HFFc6 (cell line): ENCODE data around the gene PARD3B. TPM values are rescaled to one million over a fixed set of nuclear protein-coding genes. Genes with fewer than 3 reads are reported as not detected.

ENCODE experiments used
- DNase-seq: peaks from one replicate; pipeline ENCODE4 v3.0.0-alpha.2; 2018
- H3K27ac Mint-ChIP-seq: 2 replicates; pipeline ENCODE4 v1.8.0; 2020; ENCODE audit warnings: mild to moderate bottlenecking, mixed read lengths
- H3K27me3 Mint-ChIP-seq: 2 replicates; pipeline ENCODE4 v1.8.0; 2021; ENCODE audit warnings: mild to moderate bottlenecking, moderate library complexity, mixed read lengths; ENCODE audit not compliant: insufficient read depth
- H3K36me3 Mint-ChIP-seq: 2 replicates; pipeline ENCODE4 v1.8.0; 2021; ENCODE audit warnings: low read depth, mixed read lengths
- H3K4me1 Mint-ChIP-seq: 2 replicates; pipeline ENCODE4 v1.8.0; 2020; ENCODE audit warnings: low read depth, mixed read lengths
- H3K4me3 Mint-ChIP-seq: 2 replicates; pipeline ENCODE4 v1.8.0; 2020; ENCODE audit warnings: mild to moderate bottlenecking, moderate library complexity, mixed read lengths
- H3K9me3 Mint-ChIP-seq: 2 replicates; pipeline ENCODE4 v1.8.0; 2020; ENCODE audit warnings: mild to moderate bottlenecking, mixed read lengths
- CTCF ChIP-seq: fragments of 200-600 bp; sonication (generic); IDR thresholded peaks from 2 replicates; pipeline ENCODE4 v1.5.0; 2021; ENCODE audit warnings: antibody characterized with exemption, mild to moderate bottlenecking
- total RNA-seq, 6 experiments: library from RNA; stranded (reverse); fragmentation: NEBNext Ultra II Directional; extraction: Animal tissue kit (Norgen Biotek cat#: 25700); gene quantifications; 2 replicates in 1 of 6; 3 replicates in 5 of 6; pipeline ENCODE4 v1.2.3, GENCODE V29; 2021

Gene PARD3B
- total RNA-seq, 6 experiments from 2014 or later = 14.0 to 22.4 (median 15.3) TPM

- no peak overlapping the region; the same call in 1 of the 2 replicates for H3K27ac Mint-ChIP-seq
- DNase-seq = peak; percentile 15
These were observed 863.4 kb downstream of the PARD3B start for GRCh38 chr2:205408696-205409095.

GRCh38 chr2:205409411-205409810 lies 864.1 kb downstream of the PARD3B start:
- Mint-ChIP-seq H3K9me3 (no peaks in the 10 kb centered on the region), H3K27me3 (no peaks in the 10 kb centered on the region; the same call in 1 of the 2 replicates), H3K36me3 (no peaks in the 10 kb centered on the region), H3K4me3 (no peak overlapping the region), H3K27ac (no peak overlapping the region; the same call in 1 of the 2 replicates), H3K4me1 (peaks cover 56% of the 10 kb centered on the region)
- no peak for TF ChIP-seq CTCF
- peak; percentile 35 for DNase-seq

More at GRCh38 chr2:205408696-205409095, 863.4 kb downstream of the PARD3B start:
- no peak for TF ChIP-seq CTCF
- H3K36me3 Mint-ChIP-seq = no peaks in the 10 kb centered on the region
- H3K9me3 Mint-ChIP-seq = no peaks in the 10 kb centered on the region
- no peaks in the 10 kb centered on the region; the same call in 1 of the 2 replicates for H3K27me3 Mint-ChIP-seq
- peaks cover 59% of the 10 kb centered on the region for H3K4me1 Mint-ChIP-seq
- no peak overlapping the region; the same call in 1 of the 2 replicates for H3K4me3 Mint-ChIP-seq

GRCh38 chr2:205411558-205411957 lies 866.3 kb downstream of the PARD3B start:
- no peak overlapping the region for H3K4me3 Mint-ChIP-seq
- DNase-seq = no peak
- no peaks in the 10 kb centered on the region for H3K9me3 Mint-ChIP-seq
- H3K36me3 Mint-ChIP-seq = no peaks in the 10 kb centered on the region
- TF ChIP-seq CTCF = no peak
- H3K27me3 Mint-ChIP-seq = no peaks in the 10 kb centered on the region; the same call in 1 of the 2 replicates
- no peak overlapping the region; the same call in 1 of the 2 replicates for H3K27ac Mint-ChIP-seq
- H3K4me1 Mint-ChIP-seq = peaks cover 37% of the 10 kb centered on the region

GRCh38 chr2:205424326-205424725 lies 879.1 kb downstream of the PARD3B start:
- no peak for TF ChIP-seq CTCF
- no peak for DNase-seq
- H3K4me3 Mint-ChIP-seq = no peak overlapping the region
- H3K27me3 Mint-ChIP-seq = no peaks in the 10 kb centered on the region
- peaks cover 4% of the 10 kb centered on the region; the same call in 1 of the 2 replicates for H3K36me3 Mint-ChIP-seq
- H3K9me3 Mint-ChIP-seq = no peaks in the 10 kb centered on the region
- no peak overlapping the region for H3K27ac Mint-ChIP-seq
- peaks cover 13% of the 10 kb centered on the region for H3K4me1 Mint-ChIP-seq

GRCh38 chr2:205425102-205425501 lies 879.8 kb downstream of the PARD3B start:
- Mint-ChIP-seq H3K36me3 (peaks cover 4% of the 10 kb centered on the region; the same call in 1 of the 2 replicates), H3K27me3 (no peaks in the 10 kb centered on the region), H3K4me1 (peaks cover 13% of the 10 kb centered on the region), H3K9me3 (no peaks in the 10 kb centered on the region), H3K4me3 (no peak overlapping the region), H3K27ac (no peak overlapping the region)
- no peak for DNase-seq
- no peak for TF ChIP-seq CTCF
